Pancreas (tissue), 10 donors: Measurements from ENCODE around the gene BCO1. TPM values are rescaled to one million over a fixed set of nuclear protein-coding genes. Genes with fewer than 3 reads are reported as not detected.

Source experiments
- ATAC-seq, 4 donors: fragments of 200-7000 bp; cut with Tn5 transposase; one replicate each; pipeline versions ENCODE4 v1.8.0 to v1.9.1; 2020; ENCODE audit warnings: mild to moderate bottlenecking in 4 of 4, moderate library complexity in 4 of 4
- DNase-seq, 6 donors: peaks; one replicate each; pipeline ENCODE4 v3.0.0-alpha.2; 2020
- FAIRE-seq: peaks from 2 replicates; lab custom pipeline; 2012; peaks lifted over from hg19 to GRCh38; lab: Jason Lieb, UNC
- H3K27ac ChIP-seq, 4 donors: fragments of 200-600 bp; sonication (generic); 1 replicate in 3 of 4; 2 replicates in 1 of 4; pipeline versions ENCODE4 v1.5.0 to v1.8.0; 2020
- H3K27me3 ChIP-seq, 4 donors: fragments of 200-600 bp; one replicate each; pipeline ENCODE4 v1.8.0; 2021
- H3K36me3 ChIP-seq, 3 donors: fragments of 200-600 bp; sonication (generic) in 1 of 3; one replicate each; pipeline versions ENCODE4 v1.5.0 to v1.8.0; 2020 to 2021
- H3K4me1 ChIP-seq, 3 donors: fragments of 200-600 bp; one replicate each; pipeline ENCODE4 v1.8.0; 2021
- H3K4me3 ChIP-seq, 4 donors: fragments of 200-600 bp; sonication (generic) in 2 of 4; one replicate each; pipeline versions ENCODE4 v1.5.0 to v1.8.0; 2020 to 2021
- H3K9me3 ChIP-seq, 4 donors: fragments of 200-600 bp; one replicate each; pipeline ENCODE4 v1.8.0; 2021
- CTCF ChIP-seq, 4 donors: fragments of 200-600 bp; sonication (generic) in 3 of 4; IDR thresholded peaks; one replicate each; pipeline versions ENCODE4 v1.5.0 to v1.8.0; 2021; ENCODE audit warnings: antibody characterized with exemption in 4 of 4
- WGBS, 2 donors: extraction: QIAGEN DNeasy Blood & Tissue Kit; methylation state at CpG; one replicate each; pipeline ENCODE4 v1.1.7; 2013; 5-methylcytosine and 5-hydroxymethylcytosine counted together
- intact Hi-C, 3 donors: fragments of 100-400 bp; cut with DNase I; formaldehyde crosslinking; loops; one replicate each; pipeline versions ENCODE4 v1.11.1 to v1.14.2; 2022
- polyA plus RNA-seq, 2 donors: library from polyadenylated mRNA; stranded (reverse); fragments of 200-250 nt; gene quantifications; one replicate each; pipeline ENCODE4 v1.2.3, GENCODE V29; 2013
- total RNA-seq, 6 donors: library from RNA; stranded (reverse); fragmentation: NEBNext Ultra II Directional in 4 of 6; extraction: Animal tissue kit (Norgen Biotek cat#: 25700) in 4 of 6; gene quantifications; one replicate each; pipeline versions ENCODE4 v1.2.1 to v1.2.4, GENCODE V29; 2021 to 2023
- donor health status: healthy with polysubstance abuse.
- donor health status: DM: no; HTN: no; CAD: no; lungs with moderate emphysema.
- donor health status: DM: no; HTN: no; CAD: no.
- donor health status: control.
- donor health status: control.
- donor health status: Bipolar disorder and iron deficiency.
- donor health status: DM: yes; HTN: yes; CAD: no.
- donor health status: DM: no; HTN: no; CAD: no.
- donor health status: DM: no; HTN: no; CAD: no.
- donor health status: DM: yes; HTN: yes; CAD: no.

Gene BCO1
- total RNA-seq (under 1 TPM in 4 of 6 donors, not detected in 2; 0.16 to 0.49 (median 0.30) TPM), polyA plus RNA-seq (under 1 TPM in 1 of 2 donors, not detected in 1; 0.87 TPM)

- intact Hi-C loops = no loop called here
- no peak for TF ChIP-seq CTCF (IDR thresholded peaks at IDR 0.05)
- H3K36me3 ChIP-seq = no peaks in the 10 kb centered on the region
- DNase-seq (peak in 4 of 6 donors; percentile 33 to 73 (median 53)), ATAC-seq (peak; percentile 81 to 94 (median 86)), FAIRE-seq (no peak)
- H3K27ac ChIP-seq = peak within 1 kb of the TSS; percentile 34 to 82 (median 65)
- no peaks in the 10 kb centered on the region for H3K9me3 ChIP-seq
- 4% methylated on average over 10 of the region's 10 CpGs for WGBS, 2 donors
- H3K4me1 ChIP-seq = peaks cover 0 to 6% (median 6%) of the 10 kb centered on the region in 3 donors
- H3K4me3 ChIP-seq = peak within 1 kb of the TSS in 2 of 4 donors; percentile 8 to 29
- H3K27me3 ChIP-seq = no peaks in the 10 kb centered on the region
Observed at GRCh38 chr16:81238296-81239011, at the start of gene BCO1. Gene BCO1, plus strand, starts transcription at chr16:81238689. Its CDS starts 220 bp downstream, at chr16:81238909.

- Histone ChIP-seq H3K27ac (no peak overlapping the region), H3K4me1 (no peaks in the 10 kb centered on the region), H3K4me3 (no peak overlapping the region), H3K36me3 (no peaks in the 10 kb centered on the region), H3K9me3 (no peaks in the 10 kb centered on the region), H3K27me3 (no peaks in the 10 kb centered on the region)
- intact Hi-C loops = no loop called here
- peak; percentile 46 to 82 (median 64) for ATAC-seq
- DNase-seq = peak in 3 of 6 donors; percentile 35 to 66 (median 62)
- no peak for TF ChIP-seq CTCF (IDR thresholded peaks at IDR 0.05)
- FAIRE-seq = no peak
- WGBS, 2 donors = 46 to 66% methylated on average over 15 of the region's 15 CpGs
Observed at GRCh38 chr16:81189100-81189664, 49.3 kb upstream of the BCO1 start.

- FAIRE-seq = no peak
- H3K27ac ChIP-seq = no peak overlapping the region
- no peak for DNase-seq
- no peak overlapping the region for H3K4me3 ChIP-seq
- H3K4me1 ChIP-seq = no peaks in the 10 kb centered on the region
- H3K36me3 ChIP-seq = no peaks in the 10 kb centered on the region
- H3K9me3 ChIP-seq = no peaks in the 10 kb centered on the region
- ATAC-seq = no peak
- H3K27me3 ChIP-seq = no peaks in the 10 kb centered on the region
- 48 to 49% methylated on average over 3 of the region's 3 CpGs for WGBS, 2 donors
- no peak for TF ChIP-seq CTCF (IDR thresholded peaks at IDR 0.05)
- intact Hi-C loops = no loop called here
Observed at GRCh38 chr16:81190667-81191066, 47.8 kb upstream of the BCO1 start.

GRCh38 chr16:81195885-81196534 lies 42.5 kb upstream of the BCO1 start:
- no peak for TF ChIP-seq CTCF (IDR thresholded peaks at IDR 0.05)
- FAIRE-seq = no peak
- WGBS, 2 donors = 51 to 70% methylated on average over 13 of the region's 13 CpGs
- H3K27ac ChIP-seq = no peak overlapping the region
- no peak for ATAC-seq
- H3K4me1 ChIP-seq = no peaks in the 10 kb centered on the region
- DNase-seq = no peak
- no peaks in the 10 kb centered on the region for H3K9me3 ChIP-seq
- no peaks in the 10 kb centered on the region for H3K36me3 ChIP-seq
- H3K27me3 ChIP-seq = no peaks in the 10 kb centered on the region
- H3K4me3 ChIP-seq = no peak overlapping the region
- intact Hi-C loops = no loop called here
